NCI-H1694 (cell line): ENCODE results near the gene SLIT3.

Experiments
- DNase-seq: peaks from one replicate; lab custom pipeline; 2025; lab: John Stamatoyannopoulos, UW

Gene SLIT3

DNA sequence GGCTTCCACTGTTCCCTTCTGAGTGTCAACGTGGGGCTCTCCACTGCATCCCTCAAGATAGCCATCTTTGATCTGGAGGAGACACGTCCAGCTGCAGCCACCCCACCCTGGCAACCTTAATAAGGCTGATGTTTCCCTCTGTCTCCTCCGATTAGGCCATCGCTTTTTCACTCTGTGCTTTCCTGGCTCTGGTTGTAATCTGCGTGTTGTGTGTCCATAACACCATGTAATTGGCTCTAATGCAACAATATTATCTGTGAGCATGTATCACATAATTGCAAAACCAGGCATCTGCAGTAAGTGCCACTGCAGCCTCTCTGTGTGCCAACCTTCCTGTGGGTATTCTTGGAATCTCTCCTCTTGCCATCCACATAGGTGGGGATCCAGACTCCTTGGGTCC is 471.9 kb downstream of the SLIT3 start:
- DNase-seq, result no peak

DNA sequence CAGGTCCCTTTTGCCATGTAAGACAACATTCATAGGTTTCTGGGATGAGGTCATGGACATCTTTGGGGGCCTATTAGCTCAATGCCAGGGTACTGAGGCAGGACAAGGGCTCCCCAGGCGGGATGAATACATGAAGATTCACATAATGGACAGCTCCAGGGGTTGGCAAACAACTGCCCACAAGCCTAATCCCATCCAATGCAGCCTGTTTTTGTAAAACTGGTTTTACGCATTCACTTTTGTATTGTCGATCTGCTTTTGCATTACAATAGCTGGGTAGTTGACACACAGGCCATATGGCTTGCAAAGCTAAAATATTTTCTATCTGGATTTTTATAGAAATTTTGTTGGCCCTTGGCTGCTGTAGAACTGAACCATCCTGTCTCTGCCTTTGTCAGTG is 473.3 kb downstream of the SLIT3 start:
- DNase-seq, result no peak

DNA sequence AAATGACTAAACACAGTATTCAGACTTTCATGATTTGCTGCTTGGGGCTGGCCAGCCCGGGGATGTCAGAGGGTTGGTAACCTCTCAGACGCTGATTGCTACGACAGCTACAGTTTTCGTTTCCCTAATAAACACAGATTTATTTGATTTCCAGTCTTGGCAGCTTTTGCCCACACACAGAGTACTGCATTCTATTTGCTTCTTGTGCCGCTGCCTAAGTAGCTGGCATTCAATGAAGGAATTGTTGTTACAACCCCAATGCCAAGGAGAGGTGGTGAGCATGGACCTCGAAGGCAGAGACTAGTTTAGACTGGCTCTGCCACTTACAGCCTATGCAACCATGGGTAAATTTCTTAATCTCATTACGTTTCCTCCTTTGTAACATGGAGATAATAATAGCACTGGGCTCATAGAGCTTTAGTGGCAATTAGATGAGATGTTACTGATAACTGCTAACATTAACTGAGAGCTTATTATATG is 474.7 kb downstream of the SLIT3 start:
- no peak for DNase-seq

DNA sequence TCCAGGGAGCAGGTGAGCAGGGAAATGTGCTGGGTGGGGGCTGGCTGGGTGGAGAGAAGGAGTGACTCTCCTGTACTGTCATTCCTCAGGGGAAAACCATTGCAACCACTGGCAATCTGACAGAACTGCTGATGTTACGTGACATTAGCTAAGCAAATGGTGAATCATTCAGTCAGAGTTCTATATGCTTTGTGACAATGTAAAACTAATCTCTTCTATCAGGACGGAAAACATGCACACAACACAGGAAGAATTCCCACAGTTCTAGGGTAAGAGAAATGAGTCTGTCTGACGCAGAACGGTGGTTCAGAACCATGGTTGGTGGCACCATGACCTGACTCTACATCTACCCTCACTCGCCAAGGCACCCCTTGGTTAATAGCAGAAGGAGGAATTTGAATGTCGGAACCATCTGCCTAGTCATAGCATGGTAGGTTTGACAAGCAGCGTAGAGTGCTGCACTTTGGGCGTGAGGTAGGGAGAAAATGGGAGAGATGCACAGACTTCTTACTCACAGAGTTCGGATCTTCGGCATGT is 478.1 kb downstream of the SLIT3 start:
- no peak for DNase-seq

DNA sequence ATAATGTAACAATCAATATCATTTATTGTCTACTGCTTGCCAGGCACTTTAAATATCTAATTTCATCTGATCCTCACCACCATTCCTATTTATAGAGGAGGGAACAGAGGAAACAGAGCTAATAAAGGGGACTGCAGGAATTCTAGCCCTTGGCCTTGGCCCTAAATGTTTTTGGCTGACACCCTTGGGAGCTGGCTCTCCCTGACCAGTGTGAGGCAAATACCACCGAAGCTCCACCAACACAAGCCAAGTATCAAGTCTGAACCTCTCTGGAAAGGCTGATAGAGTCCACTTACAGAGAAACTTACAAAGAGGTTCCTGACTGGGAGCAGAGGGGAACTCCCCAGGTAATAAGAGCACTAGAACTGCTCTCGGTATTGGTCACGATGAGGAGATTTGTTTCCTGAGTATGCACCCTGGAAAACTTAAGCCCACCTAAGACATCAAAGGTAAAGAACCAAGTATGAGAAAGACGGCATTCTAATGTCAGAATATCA is 478.6 kb downstream of the SLIT3 start:
- DNase-seq, result no peak

DNA sequence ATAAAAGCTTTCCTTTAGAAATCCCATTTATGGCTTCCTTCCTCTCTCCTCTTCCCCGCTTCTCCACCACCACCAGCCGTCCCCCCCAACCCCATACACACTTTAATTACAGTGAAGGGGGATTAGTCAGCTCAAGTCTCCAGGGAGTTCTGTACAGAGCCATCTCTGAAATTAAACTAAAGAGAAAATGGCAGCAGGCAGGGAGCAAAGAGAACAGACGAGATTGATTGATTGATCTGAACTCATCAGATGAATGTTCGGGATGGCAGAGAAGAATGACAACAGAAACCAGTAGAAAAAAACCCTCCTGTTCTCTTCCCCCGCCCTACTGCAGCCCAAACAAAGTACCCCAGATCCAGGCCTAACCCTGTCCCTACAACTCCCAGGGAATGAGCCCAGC is 480.1 kb downstream of the SLIT3 start:
- no peak for DNase-seq

DNA sequence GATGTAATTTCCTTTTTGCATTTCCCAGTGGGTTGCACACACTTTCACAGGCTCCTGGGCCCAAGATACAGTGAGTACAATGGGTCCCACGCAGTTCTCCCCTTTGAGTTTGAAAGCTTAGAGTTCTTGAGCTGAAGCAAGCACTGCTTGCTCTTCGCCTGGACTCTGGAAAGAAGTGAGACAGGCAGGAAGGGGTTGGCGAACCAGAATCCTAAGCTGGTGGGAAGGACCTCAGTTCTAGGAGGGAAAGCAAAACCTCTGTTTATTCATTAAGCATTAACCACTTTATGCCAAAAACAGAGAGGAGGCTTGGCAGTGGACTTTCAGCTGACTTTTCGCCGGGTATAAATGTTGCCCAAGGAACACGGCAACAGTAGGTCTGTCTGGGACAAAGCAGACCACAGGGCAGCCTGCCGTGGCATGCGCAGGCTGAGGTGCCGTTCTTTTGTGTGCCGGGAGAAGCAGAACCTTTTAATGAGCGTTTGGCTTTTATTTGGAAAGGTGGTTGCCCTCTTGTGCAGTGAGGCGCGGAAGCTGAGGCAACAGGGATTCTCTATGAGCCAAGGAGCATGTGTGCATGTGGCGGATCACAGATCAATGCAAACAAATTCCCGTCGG is 481.8 kb downstream of the SLIT3 start:
- DNase-seq, result no peak

DNA sequence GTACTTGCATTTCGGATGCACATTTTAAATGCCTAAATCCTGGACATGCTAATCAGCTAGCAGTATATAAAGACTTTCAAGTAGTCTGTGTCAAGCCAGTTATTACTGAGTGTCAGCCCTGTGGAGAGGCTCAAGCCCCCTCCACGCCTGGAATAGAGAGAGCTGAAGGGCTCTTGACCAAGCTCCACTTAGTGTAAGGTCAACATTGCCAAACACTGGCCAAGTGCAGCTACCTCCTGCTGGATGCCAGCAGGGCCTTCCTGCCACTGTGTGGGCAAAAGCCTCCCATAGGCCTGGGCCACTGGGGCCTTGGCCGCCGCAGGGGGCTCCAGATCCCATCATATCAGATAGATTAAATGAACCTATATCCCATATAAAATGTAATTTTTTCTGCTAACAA is 482.4 kb downstream of the SLIT3 start:
- no peak for DNase-seq

DNA sequence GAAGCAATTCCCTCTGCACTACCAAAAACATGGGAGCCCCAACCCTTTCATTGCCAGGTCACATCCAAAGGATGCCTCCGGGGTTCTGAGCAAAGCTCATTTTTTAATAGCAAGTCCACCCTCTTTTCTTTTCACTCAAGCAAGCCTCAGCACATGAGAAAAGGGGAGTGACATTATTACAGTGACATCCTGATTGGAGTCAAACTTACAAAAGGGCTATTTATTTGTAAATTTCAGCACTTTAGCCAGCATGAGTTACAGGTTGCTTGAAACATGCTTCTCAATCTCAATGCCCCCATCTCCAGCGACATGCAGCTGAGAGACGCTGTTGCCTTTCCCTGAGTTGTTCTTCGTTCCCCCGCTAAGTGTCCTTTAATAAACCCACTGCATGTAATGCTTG is 483.3 kb downstream of the SLIT3 start:
- no peak for DNase-seq

DNA sequence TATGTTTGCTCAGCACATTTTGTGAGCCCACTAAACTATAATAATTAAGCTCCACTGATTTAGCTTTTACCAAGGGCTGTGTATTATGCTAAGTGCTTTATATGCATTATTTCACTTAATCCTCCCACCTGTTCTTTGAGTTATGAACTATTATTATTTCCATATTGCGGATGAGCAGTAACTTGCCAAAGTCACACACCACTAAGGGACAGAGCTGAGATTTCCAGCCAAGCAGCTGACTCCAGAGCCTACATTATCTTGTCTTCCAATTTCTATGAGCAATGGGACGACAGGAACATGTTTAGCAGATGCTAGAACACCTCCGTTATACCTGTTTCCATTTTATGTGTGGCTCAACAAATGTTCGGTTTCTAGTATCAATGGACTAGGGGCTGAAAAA is 484.3 kb downstream of the SLIT3 start:
- DNase-seq, result no peak

DNA sequence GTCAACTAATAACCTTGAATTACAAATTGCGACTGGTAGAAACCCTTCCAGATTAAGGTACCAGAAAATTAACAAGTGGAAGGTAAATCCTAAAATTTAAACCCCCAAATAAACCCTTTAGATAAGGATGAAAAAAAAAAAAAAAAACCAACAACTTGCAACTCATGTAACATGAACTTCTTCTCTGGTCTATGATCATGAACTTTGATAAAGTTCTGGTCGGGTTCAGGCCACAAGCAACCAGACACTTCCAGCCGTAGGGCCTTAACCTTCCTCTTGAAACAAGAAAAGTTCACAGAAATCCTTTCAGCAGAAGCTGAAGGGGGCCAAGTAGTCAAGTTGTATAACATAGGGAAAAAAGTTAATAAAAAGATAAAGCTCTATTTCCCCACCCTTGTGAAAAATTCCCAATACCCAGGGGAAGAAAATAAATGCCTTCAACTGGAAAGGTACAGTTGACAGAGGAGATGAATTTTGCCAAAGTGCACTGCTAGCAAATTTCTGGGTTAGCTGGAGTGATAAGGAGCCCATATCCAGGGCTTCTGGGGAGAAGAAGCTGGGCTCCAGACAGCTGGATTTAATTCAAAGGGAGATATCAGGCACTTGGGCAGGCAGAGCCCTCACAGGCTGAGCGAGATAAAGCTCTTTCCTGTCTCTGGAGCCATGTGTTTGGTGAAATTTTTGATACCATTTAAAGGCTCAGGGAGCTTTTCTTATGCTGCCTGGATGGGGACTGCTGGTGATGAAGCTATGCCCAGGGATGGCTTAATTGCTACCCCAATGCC is 487.6 kb downstream of the SLIT3 start:
- no peak for DNase-seq

DNA sequence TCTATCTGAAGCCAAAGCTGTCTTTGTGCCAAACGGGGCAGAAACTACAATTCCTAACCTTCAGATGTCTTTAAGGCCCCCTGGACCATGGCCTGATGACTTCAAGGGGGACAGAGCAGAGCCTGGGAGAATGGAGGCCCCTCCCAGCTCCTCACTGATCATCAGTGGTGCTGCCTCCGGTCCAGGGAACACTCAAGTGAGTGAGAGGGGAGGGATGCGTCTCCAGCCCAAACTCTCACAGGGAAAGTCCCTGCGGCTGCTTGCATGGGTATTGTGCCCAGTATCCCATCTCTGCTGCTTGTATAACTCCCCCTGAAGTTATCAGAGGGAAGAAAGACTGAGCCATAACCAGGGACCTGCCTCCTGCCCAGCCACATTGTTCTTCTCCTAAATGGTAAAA is 490.3 kb downstream of the SLIT3 start:
- DNase-seq, result no peak

DNA sequence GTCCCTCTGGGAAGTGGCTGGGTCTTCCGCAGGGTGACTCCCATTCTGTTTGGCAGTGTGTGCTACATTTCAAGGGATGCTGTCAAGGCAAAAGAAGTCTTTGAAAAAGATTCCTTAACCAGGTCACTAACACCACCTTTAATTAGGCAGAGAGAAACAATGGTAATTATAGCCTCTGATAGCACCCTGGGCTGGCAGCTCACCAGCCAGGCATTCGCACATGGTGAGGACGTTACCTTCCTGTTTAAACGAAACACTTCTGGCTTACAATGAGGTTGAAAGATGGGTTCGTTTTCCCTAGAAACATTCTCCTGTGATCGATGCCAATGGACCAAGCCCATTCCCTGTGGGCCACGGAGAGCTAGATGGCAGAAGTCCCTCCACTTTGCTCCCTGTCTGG is 491.7 kb downstream of the SLIT3 start:
- DNase-seq, result no peak

DNA sequence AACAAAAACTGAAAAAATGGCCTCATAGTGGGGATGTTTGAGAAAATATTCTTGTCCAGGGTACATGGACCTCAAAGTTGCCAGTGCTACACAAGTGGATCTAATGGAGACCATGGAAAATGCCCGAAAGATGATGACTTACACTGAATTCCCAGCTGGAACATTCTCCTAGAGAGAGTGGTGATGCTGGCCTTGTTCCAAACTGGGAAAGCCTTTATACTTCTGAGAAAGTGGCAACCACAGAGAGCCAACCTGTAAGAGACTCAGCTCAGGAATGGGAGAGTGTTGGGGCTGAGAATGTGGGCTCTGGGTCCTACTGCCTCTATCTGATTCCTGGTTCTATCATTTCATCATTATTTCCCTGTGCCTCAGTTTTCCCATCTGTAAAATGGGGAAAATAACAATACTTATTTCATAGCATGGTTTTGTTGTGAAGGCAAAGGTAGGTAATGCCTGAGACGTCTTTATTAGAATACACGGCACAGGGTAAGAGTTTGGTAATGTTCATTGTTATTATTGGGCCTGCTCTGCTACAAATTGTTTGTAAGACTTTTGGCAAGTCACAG is 492.8 kb downstream of the SLIT3 start:
- no peak for DNase-seq

DNA sequence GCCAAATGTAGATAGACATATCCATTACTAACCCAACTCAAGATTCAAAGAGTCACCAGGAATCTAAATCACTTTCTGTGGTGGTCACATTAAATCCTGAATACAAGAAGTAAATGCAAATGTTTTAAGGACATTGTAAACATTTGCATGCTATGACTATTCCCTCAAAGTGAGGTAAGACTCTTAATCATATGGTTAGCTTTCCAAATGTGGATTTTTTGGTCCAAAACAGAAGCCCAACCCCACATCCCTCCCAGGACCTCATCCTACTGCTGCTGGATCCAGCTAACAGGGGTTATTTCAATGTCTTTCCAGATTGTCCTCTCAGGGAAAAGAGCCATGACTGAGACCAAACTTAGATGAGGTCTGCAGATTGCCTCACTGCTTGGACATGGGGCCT is 493.7 kb downstream of the SLIT3 start:
- no peak for DNase-seq

DNA sequence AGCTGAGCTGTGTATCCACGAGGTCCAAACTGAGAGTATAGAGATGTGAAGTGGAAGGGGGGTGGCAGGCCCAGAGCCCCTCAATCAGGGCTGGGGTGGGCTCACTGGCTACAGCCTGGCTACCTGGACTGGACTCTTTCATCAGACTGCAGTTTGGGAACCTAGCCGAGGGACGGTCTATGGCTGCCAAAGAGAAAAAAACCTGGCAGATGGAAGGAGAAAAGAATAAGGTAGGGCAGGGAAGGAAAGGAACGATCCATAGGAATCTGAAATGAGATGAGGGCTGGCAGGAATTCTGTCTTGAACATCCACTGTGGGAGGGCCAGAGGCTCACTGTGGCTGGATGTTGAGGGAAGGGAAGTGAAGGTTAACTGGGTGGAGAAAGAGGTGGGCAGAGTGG is 497.4 kb downstream of the SLIT3 start:
- no peak for DNase-seq

DNA sequence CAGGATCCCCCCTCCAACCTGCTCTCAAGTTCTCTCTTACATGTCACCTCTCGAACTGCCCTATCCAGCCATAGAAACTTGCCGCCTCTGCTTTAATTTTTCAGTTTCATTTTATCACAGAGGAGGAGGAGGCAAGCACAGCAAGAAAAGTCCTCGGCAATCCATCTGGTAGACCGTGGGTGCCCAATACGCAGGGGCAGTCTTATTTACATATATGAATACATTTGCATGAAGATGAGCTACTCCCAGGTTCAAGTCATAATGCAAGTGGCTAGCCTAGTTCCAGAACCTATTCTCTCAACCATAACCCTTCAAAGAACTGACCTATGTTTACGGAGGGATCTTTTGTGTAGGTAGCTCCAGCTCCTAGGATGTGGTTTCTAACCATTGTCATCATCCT is 498.6 kb downstream of the SLIT3 start:
- no peak for DNase-seq

DNA sequence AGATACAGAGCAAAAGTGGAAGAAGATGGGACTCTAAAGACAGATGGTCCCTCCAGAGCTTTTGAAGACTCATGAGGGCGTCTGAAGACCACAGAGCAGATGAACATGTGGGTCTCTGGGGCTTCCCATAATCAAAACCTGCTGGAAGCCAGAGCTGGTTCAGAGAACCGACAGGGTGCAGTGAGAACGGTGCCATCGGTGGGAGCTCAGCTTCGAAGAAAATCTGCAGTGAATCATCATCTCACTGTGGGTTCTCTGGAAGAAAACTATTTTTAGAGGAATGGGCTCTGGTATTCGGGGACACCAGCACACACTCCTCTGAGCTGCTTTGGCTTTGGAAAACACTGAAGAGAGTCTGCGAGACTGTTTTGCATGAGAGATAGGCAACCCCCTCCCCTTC is 499.4 kb downstream of the SLIT3 start:
- DNase-seq, result no peak

DNA sequence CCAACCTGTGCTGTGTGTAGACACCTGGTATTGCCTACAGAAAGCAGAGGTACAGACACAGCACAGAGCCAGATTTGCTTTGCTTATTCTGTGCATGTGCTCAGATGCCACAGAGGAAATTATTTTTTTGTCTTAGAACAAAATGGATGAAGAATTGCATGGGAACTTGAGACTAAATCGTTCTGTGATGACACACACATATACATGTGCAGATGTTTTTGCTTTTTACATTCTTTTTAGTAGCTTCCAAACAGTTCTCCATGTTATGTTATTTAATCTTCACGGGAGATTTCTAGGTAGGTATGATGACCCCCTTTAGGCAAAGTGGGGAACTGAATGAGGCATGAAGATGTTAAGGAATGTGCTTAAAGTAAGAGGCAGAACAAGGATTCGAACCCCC is 500.2 kb downstream of the SLIT3 start:
- no peak for DNase-seq

DNA sequence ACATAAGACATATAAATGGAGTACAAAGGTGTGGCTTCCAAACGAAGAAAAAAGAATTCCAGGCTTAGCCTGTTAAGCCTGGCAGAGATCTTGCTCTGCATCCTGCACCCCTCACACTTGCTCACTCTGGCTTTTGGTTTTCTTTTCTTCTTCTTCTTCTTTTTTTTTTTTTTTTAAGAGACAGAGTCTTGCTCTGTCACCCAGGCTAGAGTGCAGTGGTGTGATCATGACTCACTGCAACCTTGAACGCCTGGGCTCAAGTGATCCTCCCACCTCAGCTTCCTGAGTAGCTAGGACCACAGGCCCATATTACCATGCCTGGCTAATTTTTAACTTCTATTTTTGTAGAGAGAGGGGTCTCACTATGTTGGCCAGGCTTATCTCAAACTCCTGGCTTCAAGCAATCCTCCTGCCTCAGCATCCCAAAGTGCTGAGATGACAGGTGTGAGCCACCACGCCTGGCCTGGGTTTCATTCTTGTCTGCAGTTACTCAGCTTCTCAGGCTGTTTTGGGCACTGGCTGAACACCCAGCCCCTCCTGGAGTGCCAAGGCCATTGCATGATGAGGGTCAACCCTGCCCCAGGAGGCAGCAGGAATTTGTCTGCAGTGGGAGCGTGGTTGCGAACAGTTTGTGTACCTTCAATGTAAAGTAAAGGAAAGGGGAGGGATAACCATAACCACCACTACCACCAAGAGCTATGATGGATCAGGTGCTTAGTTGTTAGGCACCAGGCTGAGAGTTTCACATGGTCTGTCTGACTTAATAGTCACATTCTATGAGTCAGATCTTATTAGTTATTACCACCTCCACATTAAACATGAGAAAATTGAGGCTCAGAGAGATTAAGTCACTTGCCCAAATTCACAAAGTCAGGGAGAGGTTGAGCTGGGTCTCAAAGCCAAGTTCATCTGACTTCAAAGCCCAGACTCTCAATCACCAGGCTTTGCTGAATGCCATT is 502.6 kb downstream of the SLIT3 start:
- DNase-seq, result no peak

DNA sequence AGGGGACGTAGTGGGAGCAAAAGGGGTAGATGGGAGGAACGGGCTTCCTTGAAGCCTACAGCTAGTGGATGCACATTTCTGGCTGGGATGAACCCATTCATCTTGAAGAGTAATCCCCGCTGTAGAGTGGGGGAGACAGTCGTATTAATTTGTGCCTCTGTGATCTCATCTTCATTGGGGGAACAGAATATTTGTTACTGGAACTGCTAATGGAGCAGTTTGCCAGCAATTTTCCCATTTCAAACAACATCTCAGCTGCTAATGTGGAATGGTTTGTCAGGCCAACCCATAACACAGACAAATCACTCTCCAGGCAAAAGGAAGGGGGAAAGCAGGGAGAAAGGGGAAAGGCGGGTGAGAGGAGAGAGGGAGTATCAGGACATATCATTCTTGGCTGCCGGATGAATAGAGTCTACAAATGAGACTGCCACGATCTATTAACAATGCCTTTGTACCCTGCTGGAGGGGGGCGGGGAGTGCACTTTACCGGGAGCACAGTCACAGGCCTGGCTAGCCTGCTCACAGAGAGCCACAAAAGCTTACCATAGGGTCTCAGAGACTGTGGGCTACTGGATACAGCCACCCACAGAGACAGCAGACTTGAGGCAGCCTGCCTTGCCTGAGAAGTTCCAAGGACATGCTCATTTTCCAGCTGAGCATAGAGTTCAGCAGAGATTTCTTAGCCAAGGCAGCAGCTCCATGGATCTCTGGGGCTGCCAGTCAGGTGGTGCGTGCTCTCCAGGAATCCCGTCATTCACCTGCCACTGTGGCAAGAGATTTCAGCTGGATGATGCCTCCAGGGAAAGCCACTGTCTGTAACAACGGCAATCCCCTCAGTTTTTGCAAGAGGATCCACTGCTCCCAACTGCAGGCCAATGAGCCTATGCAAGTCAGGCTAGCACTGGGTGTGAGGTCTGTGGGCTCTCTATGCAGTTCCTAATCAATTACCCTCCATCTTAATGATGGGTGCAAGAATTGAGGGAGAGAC is 504.1 kb downstream of the SLIT3 start:
- DNase-seq, result no peak
